ENCODE data around the gene BCL2L2. TPM values are rescaled to one million over a fixed set of nuclear protein-coding genes. Genes with fewer than 3 reads are reported as not detected.

The BCL2L2 gene
- total and polyA plus RNA-seq, 9 of the 15 experiments (the other 6 are each of a cell fraction or from before 2014, with no cell fraction given) = 2.6 to 32.5 (median 14.7) TPM

- TF ChIP-seq ZBTB40 (IDR thresholded peaks at IDR 0.05) (peak; percentile 70), ZBTB40 (CRISPR knock-in tag; IDR thresholded peaks at IDR 0.05) (0 out of 2 replicates have a peak, but pooled peaks have one; percentile 13), ZBTB11 (CRISPR knock-in tag; IDR thresholded peaks at IDR 0.05) (peak in 1 of 3 experiments; percentile 47; a peak in 1 of 6 replicates), MTA3 (IDR thresholded peaks at IDR 0.05; ENCODE audit: borderline replicate concordance) (peak; percentile 70), PRDM10 (IDR thresholded peaks at IDR 0.05; ENCODE audit: partially characterized antibody) (peak; percentile 24), CXXC5 (CRISPR knock-in tag; IDR thresholded peaks at IDR 0.05) (peak; percentile 82), TGIF2 (CRISPR knock-in tag; IDR thresholded peaks at IDR 0.05) (no peak)
Measured at GRCh38 chr14:23306412-23307145, at the start of gene BCL2L2 (continued).

Data from K562 (cell line).